Loucy (cell line): ENCODE measurements around the gene BANF2.

Source experiments
- H2AFZ ChIP-seq: fragments of 200-600 bp; sonication (generic); 2 replicates; pipeline ENCODE4 v1.6.0; 2016; ENCODE audit warnings: antibody characterized with exemption, mild to moderate bottlenecking, low read length, moderate library complexity
- H3F3A ChIP-seq: fragments of 200-600 bp; 2 replicates; pipeline ENCODE4 v1.6.0; 2016; ENCODE audit warnings: antibody characterized with exemption, low read depth, mild to moderate bottlenecking
- H3K27me3 ChIP-seq: fragments of 200-600 bp; sonication (generic); 2 replicates; pipeline ENCODE4 v1.6.1; 2014; ENCODE audit warnings: low read length, mild to moderate bottlenecking; ENCODE audit not compliant: insufficient read depth, poor library complexity, severe bottlenecking
- H3K36me3 ChIP-seq: fragments of 200-600 bp; sonication (generic); 2 replicates; pipeline ENCODE4 v1.6.1; 2016; ENCODE audit warnings: low read length; ENCODE audit not compliant: insufficient read depth
- H3K4me1 ChIP-seq: fragments of 200-600 bp; sonication (generic); 2 replicates; pipeline ENCODE4 v1.5.1; 2014; ENCODE audit warnings: low read length, mild to moderate bottlenecking; ENCODE audit not compliant: insufficient read depth, poor library complexity, severe bottlenecking
- H3K4me2 ChIP-seq: fragments of 200-600 bp; sonication (generic); 2 replicates; pipeline ENCODE4 v1.6.0; 2014; ENCODE audit warnings: antibody characterized with exemption, low read length, low read depth, mild to moderate bottlenecking; ENCODE audit not compliant: poor library complexity, severe bottlenecking
- H3K4me3 ChIP-seq: fragments of 200-600 bp; sonication (generic); 2 replicates; pipeline ENCODE4 v1.5.1; 2014; ENCODE audit warnings: low read length, mild to moderate bottlenecking, mixed read lengths; ENCODE audit not compliant: poor library complexity, severe bottlenecking
- H3K79me2 ChIP-seq: fragments of 200-600 bp; sonication (generic); 2 replicates; pipeline ENCODE4 v1.6.1; 2014; ENCODE audit warnings: low read length; ENCODE audit not compliant: insufficient read depth
- H3K9ac ChIP-seq: fragments of 200-600 bp; sonication (generic); 2 replicates; pipeline ENCODE4 v1.6.0; 2014; ENCODE audit warnings: mild to moderate bottlenecking, low read depth, low read length, moderate library complexity; ENCODE audit not compliant: poor library complexity, severe bottlenecking
- H3K9me2 ChIP-seq: fragments of 200-600 bp; sonication (generic); replicated peaks from 2 replicates; pipeline ENCODE4 v1.6.1; 2016; ENCODE audit warnings: low read depth, low read length, mixed read lengths
- H3K9me3 ChIP-seq: fragments of 200-600 bp; sonication (generic); 2 replicates; pipeline ENCODE4 v1.6.1; 2014; ENCODE audit warnings: mild to moderate bottlenecking, antibody characterized with exemption, low read length, low read depth; ENCODE audit not compliant: insufficient read depth
- H4K20me1 ChIP-seq: fragments of 200-600 bp; sonication (generic); 2 replicates; pipeline ENCODE4 v1.6.0; 2014; ENCODE audit warnings: antibody characterized with exemption, low read length, mild to moderate bottlenecking; ENCODE audit not compliant: insufficient read depth, poor library complexity, severe bottlenecking
- EZH2phosphoT487 ChIP-seq: fragments of 200-600 bp; IDR thresholded peaks from 2 replicates; pipeline ENCODE4 v1.6.1; 2018; ENCODE audit warnings: antibody characterized with exemption, mild to moderate bottlenecking, moderate library complexity, borderline replicate concordance
- TF ChIP-seq, protein P1 (sequence below): fragments of 200-600 bp; sonication (generic); conservative IDR thresholded peaks from 2 replicates; pipeline ENCODE4 v1.5.1; 2014; ENCODE audit warnings: mild to moderate bottlenecking, antibody characterized with exemption, low read length

Gene BANF2

DNA sequence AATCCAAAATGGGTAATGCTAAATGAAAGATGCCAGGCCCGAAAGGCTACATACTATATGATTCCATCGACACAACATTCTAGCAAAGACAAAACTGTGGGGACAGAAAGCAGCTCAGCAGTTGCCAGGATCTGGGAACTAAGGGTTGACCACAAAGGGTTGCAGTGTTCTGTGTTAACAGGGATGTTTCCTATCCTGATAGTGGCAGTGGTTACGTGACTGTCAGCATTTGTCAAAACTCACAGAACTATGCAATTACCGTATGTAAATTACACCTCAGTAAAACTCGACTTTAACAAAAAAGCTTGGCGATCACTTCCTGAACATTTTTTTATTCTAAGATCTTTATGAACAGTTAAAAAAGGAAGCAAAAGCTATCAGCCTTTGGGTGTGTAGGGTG lies 83.9 kb downstream of the BANF2 start:
- Histone ChIP-seq H3K9me2 (no peaks in the 10 kb centered on the region), H3K9ac (no peak overlapping the region), H3K27me3 (no peaks in the 10 kb centered on the region), H3K4me1 (no peaks in the 10 kb centered on the region), H3K79me2 (no peaks in the 10 kb centered on the region), H4K20me1 (no peaks in the 10 kb centered on the region), H3K4me2 (no peak overlapping the region), H3K9me3 (no peaks in the 10 kb centered on the region), H3F3A (no peaks in the 10 kb centered on the region), H2AFZ (no peak overlapping the region), H3K36me3 (no peaks in the 10 kb centered on the region), H3K4me3 (no peak overlapping the region)
- TF ChIP-seq EZH2phosphoT487 = no peak

DNA sequence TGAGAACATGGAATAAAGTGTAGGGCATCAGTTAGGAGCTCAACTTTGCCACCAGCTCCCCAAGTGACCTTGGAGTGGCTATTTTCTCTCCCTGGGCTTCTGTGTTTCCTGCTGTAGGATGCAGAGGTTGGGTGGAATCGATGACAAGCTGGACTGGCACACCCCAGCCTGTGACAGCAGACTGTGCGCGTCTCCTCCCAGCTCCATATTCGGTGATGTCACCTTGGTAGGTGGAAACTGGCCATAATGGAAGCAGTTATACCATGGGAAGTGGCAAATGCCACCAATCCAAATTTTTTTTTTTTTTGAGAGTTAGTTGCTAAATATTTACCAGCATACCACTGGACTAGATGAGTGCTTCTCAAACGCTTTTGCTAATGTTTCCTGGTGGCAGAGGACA lies 85.2 kb downstream of the BANF2 start:
- Histone ChIP-seq H3F3A (no peaks in the 10 kb centered on the region), H3K9ac (no peak overlapping the region), H3K9me2 (no peaks in the 10 kb centered on the region), H3K4me3 (no peak overlapping the region), H2AFZ (no peak overlapping the region), H3K27me3 (no peaks in the 10 kb centered on the region), H3K9me3 (no peaks in the 10 kb centered on the region), H3K4me2 (no peak overlapping the region), H4K20me1 (no peaks in the 10 kb centered on the region), H3K79me2 (no peaks in the 10 kb centered on the region), H3K36me3 (no peaks in the 10 kb centered on the region), H3K4me1 (no peaks in the 10 kb centered on the region)
- TF ChIP-seq, protein P1, sequence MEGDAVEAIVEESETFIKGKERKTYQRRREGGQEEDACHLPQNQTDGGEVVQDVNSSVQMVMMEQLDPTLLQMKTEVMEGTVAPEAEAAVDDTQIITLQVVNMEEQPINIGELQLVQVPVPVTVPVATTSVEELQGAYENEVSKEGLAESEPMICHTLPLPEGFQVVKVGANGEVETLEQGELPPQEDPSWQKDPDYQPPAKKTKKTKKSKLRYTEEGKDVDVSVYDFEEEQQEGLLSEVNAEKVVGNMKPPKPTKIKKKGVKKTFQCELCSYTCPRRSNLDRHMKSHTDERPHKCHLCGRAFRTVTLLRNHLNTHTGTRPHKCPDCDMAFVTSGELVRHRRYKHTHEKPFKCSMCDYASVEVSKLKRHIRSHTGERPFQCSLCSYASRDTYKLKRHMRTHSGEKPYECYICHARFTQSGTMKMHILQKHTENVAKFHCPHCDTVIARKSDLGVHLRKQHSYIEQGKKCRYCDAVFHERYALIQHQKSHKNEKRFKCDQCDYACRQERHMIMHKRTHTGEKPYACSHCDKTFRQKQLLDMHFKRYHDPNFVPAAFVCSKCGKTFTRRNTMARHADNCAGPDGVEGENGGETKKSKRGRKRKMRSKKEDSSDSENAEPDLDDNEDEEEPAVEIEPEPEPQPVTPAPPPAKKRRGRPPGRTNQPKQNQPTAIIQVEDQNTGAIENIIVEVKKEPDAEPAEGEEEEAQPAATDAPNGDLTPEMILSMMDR = no peak
- TF ChIP-seq EZH2phosphoT487 = no peak
